Right atrium auricular region (tissue), 2 donors: ENCODE measurements around the gene GCK. TPM values are rescaled to one million over a fixed set of nuclear protein-coding genes. Genes with fewer than 3 reads are reported as not detected.

Experiments used
- DNase-seq: peaks from one replicate; pipeline ENCODE4 v3.0.0-alpha.2; 2019; ENCODE audit warnings: low spot score
- H3K27ac ChIP-seq, 2 donors: fragments of 200-600 bp; sonication (generic); 1 replicate in 1 of 2; 2 replicates in 1 of 2; pipeline ENCODE4 v1.5.1; 2016 to 2019
- H3K27me3 ChIP-seq, 2 donors: fragments of 200-600 bp; sonication (generic); one replicate each; pipeline versions ENCODE4 v1.5.1 to v1.6.0; 2017 to 2019
- H3K36me3 ChIP-seq: fragments of 200-600 bp; sonication (generic); one replicate; pipeline ENCODE4 v1.5.1; 2016
- H3K4me1 ChIP-seq, 2 donors: fragments of 200-600 bp; sonication (generic); one replicate each; pipeline versions ENCODE4 v1.5.1 to v1.6.0; 2017 to 2019
- H3K4me3 ChIP-seq, 2 donors: fragments of 200-600 bp; sonication (generic); 1 replicate in 1 of 2; 2 replicates in 1 of 2; pipeline ENCODE4 v1.5.1; 2017 to 2019; ENCODE audit warnings: mild to moderate bottlenecking in 1 of 2, moderate library complexity in 1 of 2
- H3K9me3 ChIP-seq, 2 donors: fragments of 200-600 bp; sonication (generic); one replicate each; pipeline ENCODE4 v1.5.1; 2019
- total RNA-seq, 2 donors: library from RNA; depleted of rRNA; stranded (reverse); fragments of >200 nt; gene quantifications; one replicate each; pipeline ENCODE4 v1.1.0, GENCODE V29; 2016
- TF ChIP-seq, protein P1 (sequence below), 2 donors: fragments of 200-600 bp; sonication (generic); IDR thresholded peaks; one replicate each; pipeline ENCODE4 v1.5.1; 2019; ENCODE audit warnings: antibody characterized with exemption in 2 of 2

GCK gene
- 10 to 100 TPM; 11.1 to 21.0 TPM for total RNA-seq

DNA sequence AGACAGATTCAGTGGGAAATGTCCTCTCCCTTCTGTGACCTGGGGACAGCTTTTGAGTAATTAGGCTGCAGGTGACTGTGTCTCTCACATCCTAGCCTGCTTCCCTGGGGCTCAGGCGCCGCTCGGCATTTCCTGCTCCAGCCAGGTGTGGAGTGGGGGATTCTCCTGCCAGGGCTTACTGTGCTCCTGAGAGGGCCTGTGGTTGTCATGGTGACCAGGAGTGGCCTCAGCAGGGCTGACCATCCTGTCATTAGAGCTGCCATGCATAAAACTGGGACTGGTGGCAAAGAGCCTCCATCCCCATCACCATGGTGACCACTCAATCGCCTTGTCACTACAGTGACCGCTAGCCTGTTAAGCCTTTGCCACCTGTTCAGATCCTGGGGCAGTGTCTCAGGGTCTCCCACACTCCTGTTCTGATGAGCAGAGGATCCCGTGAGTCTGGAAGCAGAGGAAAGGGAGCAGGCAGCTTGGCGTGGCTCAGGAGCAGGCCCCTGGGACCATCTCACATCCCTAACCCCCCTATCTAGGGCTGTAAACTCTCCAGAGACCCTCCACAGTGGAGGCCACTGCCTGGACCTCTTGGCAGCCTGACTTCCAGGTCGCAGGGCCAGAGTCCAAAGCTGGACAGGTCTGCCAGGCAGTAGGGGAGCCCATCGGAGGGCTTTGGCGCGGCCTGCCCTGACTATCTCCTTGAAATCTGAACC, at the start of gene GCK:
Gene GCK, minus strand, starts transcription at position 154 of the 707 bp plus-strand sequence. CDS start 486 bp downstream, outside the sequence.
- H3K27me3 ChIP-seq, result no peaks in the 10 kb centered on the region
- TF ChIP-seq, protein P1, sequence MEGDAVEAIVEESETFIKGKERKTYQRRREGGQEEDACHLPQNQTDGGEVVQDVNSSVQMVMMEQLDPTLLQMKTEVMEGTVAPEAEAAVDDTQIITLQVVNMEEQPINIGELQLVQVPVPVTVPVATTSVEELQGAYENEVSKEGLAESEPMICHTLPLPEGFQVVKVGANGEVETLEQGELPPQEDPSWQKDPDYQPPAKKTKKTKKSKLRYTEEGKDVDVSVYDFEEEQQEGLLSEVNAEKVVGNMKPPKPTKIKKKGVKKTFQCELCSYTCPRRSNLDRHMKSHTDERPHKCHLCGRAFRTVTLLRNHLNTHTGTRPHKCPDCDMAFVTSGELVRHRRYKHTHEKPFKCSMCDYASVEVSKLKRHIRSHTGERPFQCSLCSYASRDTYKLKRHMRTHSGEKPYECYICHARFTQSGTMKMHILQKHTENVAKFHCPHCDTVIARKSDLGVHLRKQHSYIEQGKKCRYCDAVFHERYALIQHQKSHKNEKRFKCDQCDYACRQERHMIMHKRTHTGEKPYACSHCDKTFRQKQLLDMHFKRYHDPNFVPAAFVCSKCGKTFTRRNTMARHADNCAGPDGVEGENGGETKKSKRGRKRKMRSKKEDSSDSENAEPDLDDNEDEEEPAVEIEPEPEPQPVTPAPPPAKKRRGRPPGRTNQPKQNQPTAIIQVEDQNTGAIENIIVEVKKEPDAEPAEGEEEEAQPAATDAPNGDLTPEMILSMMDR (IDR thresholded peaks at IDR 0.05), result no peak

GRCh38 chr7:44238116-44238695, 49.0 kb upstream of the GCK start:
- TF ChIP-seq, protein P1 (IDR thresholded peaks at IDR 0.05), result no peak
- Histone ChIP-seq H3K4me3 (no peak overlapping the region), H3K36me3 (no peaks in the 10 kb centered on the region), H3K27me3 (no peaks in the 10 kb centered on the region), H3K27ac (no peak overlapping the region), H3K4me1 (peaks cover 0 to 9% of the 10 kb centered on the region in 2 donors), H3K9me3 (no peaks in the 10 kb centered on the region)
- DNase-seq, result no peak

More for the DNA sequence above, at the start of gene GCK:
- Histone ChIP-seq H3K27ac (no peak within 1 kb of the TSS), H3K36me3 (no peaks in the 10 kb centered on the region), H3K4me3 (no peak within 1 kb of the TSS), H3K4me1 (no peaks in the 10 kb centered on the region), H3K9me3 (no peaks in the 10 kb centered on the region)
- no peak for DNase-seq

- Histone ChIP-seq H3K27ac (no peak overlapping the region), H3K9me3 (no peaks in the 10 kb centered on the region), H3K4me1 (peaks cover 0 to 9% of the 10 kb centered on the region in 2 donors), H3K27me3 (no peaks in the 10 kb centered on the region), H3K4me3 (no peak overlapping the region), H3K36me3 (no peaks in the 10 kb centered on the region)
- DNase-seq, result no peak
- TF ChIP-seq, protein P1 (IDR thresholded peaks at IDR 0.05), result no peak
Observed at GRCh38 chr7:44237696-44238095, 48.5 kb upstream of the GCK start.

- no peaks in the 10 kb centered on the region for H3K9me3 ChIP-seq
- H3K4me3 ChIP-seq, result no peak overlapping the region
- peaks cover 0 to 7% of the 10 kb centered on the region in 2 donors for H3K4me1 ChIP-seq
- DNase-seq, result no peak
- TF ChIP-seq, protein P1 (IDR thresholded peaks at IDR 0.05), result no peak
- H3K36me3 ChIP-seq, result no peaks in the 10 kb centered on the region
- H3K27me3 ChIP-seq, result no peaks in the 10 kb centered on the region
- H3K27ac ChIP-seq, result no peak overlapping the region
Observed at GRCh38 chr7:44236333-44236728, 47.1 kb upstream of the GCK start.

GRCh38 chr7:44235582-44236332, 46.5 kb upstream of the GCK start:
- Histone ChIP-seq H3K36me3 (no peaks in the 10 kb centered on the region), H3K27me3 (no peaks in the 10 kb centered on the region), H3K4me1 (peaks cover 0 to 1% of the 10 kb centered on the region in 2 donors), H3K9me3 (no peaks in the 10 kb centered on the region), H3K27ac (no peak overlapping the region), H3K4me3 (no peak overlapping the region)
- TF ChIP-seq, protein P1 (IDR thresholded peaks at IDR 0.05), result no peak
- no peak for DNase-seq
